NOMO-1 treated with dmso at 0.1 percent for 144 hours (cell line): ENCODE data around the gene GRIN2A.

ENCODE experiments used
- DNase-seq: peaks from one replicate; lab custom pipeline; 2025; ENCODE audit not compliant: unreplicated experiment; lab: John Stamatoyannopoulos, UW

GRIN2A gene

DNA sequence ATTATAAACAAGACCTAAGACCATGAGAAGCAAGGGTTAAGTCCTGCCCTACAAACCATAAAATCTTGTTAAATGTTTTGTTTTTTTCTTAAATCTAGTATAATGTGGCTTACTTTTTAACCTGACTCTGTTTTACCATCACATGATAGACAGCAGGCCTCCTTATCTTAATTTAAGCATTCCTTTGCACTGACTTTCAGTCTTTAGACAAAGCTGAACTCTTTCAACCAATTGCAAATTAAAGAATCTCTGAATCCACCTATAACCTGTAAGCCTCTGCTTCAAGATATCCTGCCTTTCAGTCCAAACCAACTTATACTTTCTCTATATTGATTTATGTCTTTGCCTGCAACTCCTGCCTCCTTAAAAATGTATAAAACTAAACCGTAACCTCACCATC, 478.5 kb downstream of the GRIN2A start:
- no peak for DNase-seq
